Heart left ventricle (tissue), 16 donors: ENCODE data around the gene ERI3. TPM values are rescaled to one million over a fixed set of nuclear protein-coding genes. Genes with fewer than 3 reads are reported as not detected.
A peak's percentile ranks its signal among the peaks of the same experiment; 100 is the strongest.

Experiments
- ATAC-seq, 4 donors: fragments of 200-7000 bp; cut with Tn5 transposase; one replicate each; pipeline ENCODE4 v1.9.1; 2020 to 2022; ENCODE audit warnings: moderate library complexity in 4 of 4, mild to moderate bottlenecking in 3 of 4, moderate number of reproducible peaks in 1 of 4
- DNase-seq, 5 donors: peaks; one replicate each; pipeline ENCODE4 v3.0.0-alpha.2; 2020
- H3K27ac ChIP-seq, 12 donors: fragments of 200-600 bp; sonication (generic) in 4 of 12; one replicate each; pipeline versions ENCODE4 v1.5.0 to v1.8.0; 2016 to 2022; ENCODE audit warnings: mild to moderate bottlenecking in 2 of 12
- H3K27me3 ChIP-seq, 9 donors: fragments of 200-600 bp; sonication (generic) in 2 of 9; one replicate each; pipeline versions ENCODE4 v1.5.1 to v1.8.0; 2016 to 2022; ENCODE audit warnings: mild to moderate bottlenecking in 3 of 9
- H3K36me3 ChIP-seq, 9 donors: fragments of 200-600 bp; sonication (generic) in 2 of 9; one replicate each; pipeline versions ENCODE4 v1.5.0 to v1.8.0; 2018 to 2022; ENCODE audit warnings: mild to moderate bottlenecking in 2 of 9
- H3K4me1 ChIP-seq, 12 donors: fragments of 200-600 bp; sonication (generic) in 4 of 12; one replicate each; pipeline versions ENCODE4 v1.5.0 to v1.8.0; 2016 to 2022; ENCODE audit warnings: mild to moderate bottlenecking in 3 of 12
- H3K4me3 ChIP-seq, 12 donors: fragments of 200-600 bp; sonication (generic) in 4 of 12; one replicate each; pipeline versions ENCODE4 v1.5.0 to v1.8.0; 2017 to 2022; ENCODE audit warnings: mild to moderate bottlenecking in 9 of 12, moderate library complexity in 4 of 12
- H3K9me3 ChIP-seq, 12 donors: fragments of 200-600 bp; sonication (generic) in 4 of 12; one replicate each; pipeline versions ENCODE4 v1.5.0 to v1.8.0; 2016 to 2022; ENCODE audit warnings: mild to moderate bottlenecking in 1 of 12
- POLR2A ChIP-seq, 2 donors: fragments of 450-650 bp; IDR thresholded peaks; one replicate each; pipeline ENCODE4 v1.6.1; 2017; ENCODE audit warnings: antibody characterized with exemption in 2 of 2, mild to moderate bottlenecking in 2 of 2, moderate library complexity in 2 of 2
- WGBS, 4 donors: extraction: QIAGEN DNeasy Blood & Tissue Kit in 2 of 4; methylation state at CpG; one replicate each; pipeline versions ENCODE4 v1.1.5 to v1.1.7; 2013 to 2018; 5-methylcytosine and 5-hydroxymethylcytosine counted together
- intact Hi-C, 10 donors: fragments of 100-400 bp; cut with DNase I; formaldehyde crosslinking; loops; one replicate each; pipeline versions ENCODE4 v1.11.1 to v1.14.2; 2022
- polyA plus RNA-seq, 2 donors: library from polyadenylated mRNA; stranded (reverse); fragments of 200-250 nt; gene quantifications; one replicate each; pipeline ENCODE4 v1.2.3, GENCODE V29; 2013
- total RNA-seq, 9 donors: library from RNA; depleted of rRNA in 2 of 9; stranded (reverse); fragments of >200 nt in 2 of 9; fragmentation: NEBNext Ultra II Directional in 3 of 9; extraction: Animal tissue kit (Norgen Biotek cat#: 25700) in 3 of 9; gene quantifications; one replicate each; pipeline versions ENCODE4 v1.1.0 to v1.2.4, GENCODE V29; 2016 to 2023
- TF ChIP-seq, protein P1 (sequence below), 12 donors: fragments of 200-600 bp; sonication (generic) in 4 of 12; IDR thresholded peaks; one replicate each; pipeline versions ENCODE4 v1.5.0 to v1.8.0; 2018 to 2022; ENCODE audit warnings: antibody characterized with exemption in 12 of 12, mild to moderate bottlenecking in 5 of 12
- donor health status: ischemic (EF 13 %, LVEDD 7.1; RV severe dilation, severe dysfunction).
- donor health status: healthy with polysubstance abuse.
- donor health status: DM: no; HTN: yes; CAD: no.
- donor health status: DM: no; HTN: no; CAD: no.
- donor health status: ischemic (EF 25% LVEDD 6.9; RV normal size, moderate dysfunction).
- donor health status: ischemic (EF 25% LVEDD 5.7; RV mildly dilated, moderate dysfunction).
- donor health status: healthy.
- donor health status: DM: yes; HTN: yes; CAD: no.
- donor health status: ischemic (EF 35%, LVEDD 5.7; RV mildly dilated, moderate dysfunction).
- donor health status: nonischemic (EF 11% LVEDD 7.7; RV severe dilation, severe dysfunction).
- donor health status: DM: yes; HTN: yes; CAD: no.
- donor health status: PGD.
- donor health status: ischemic (EF 29% LVEDD 5.4; RV normal size, mild dysfunction).
- donor health status: nonischemic (EF 23%, LVEDD 6.1; RV moderate dilation, normal function).

Gene ERI3
- total and polyA plus RNA-seq, 11 donors, result 29.8 to 68.9 (median 48.0) TPM

GRCh38 chr1:44250068-44250781, 104.8 kb downstream of the ERI3 start:
- peak in 4 of 5 donors; percentile 59 to 84 (median 66) for DNase-seq
- Histone ChIP-seq H3K27ac (peak overlapping the region in 10 of 12 donors; percentile 38 to 78 (median 60)), H3K27me3 (no peaks in the 10 kb centered on the region), H3K4me1 (peaks cover 0 to 28% (median 11%) of the 10 kb centered on the region in 12 donors), H3K4me3 (peak overlapping the region in 1 of 12 donors; percentile 15), H3K9me3 (no peaks in the 10 kb centered on the region), H3K36me3 (peaks cover 0 to 13% (median 0%) of the 10 kb centered on the region in 9 donors)
- ATAC-seq, result peak; percentile 63 to 86 (median 84)
- intact Hi-C loops, result loop anchor here in 1 of 10 donors (5.0 kb wide), 1 partner anchor 42 kb away; no protein-coding TSS in a partner anchor
- 44 to 71% (median 54%) methylated on average over 33 of the region's 33 CpGs for WGBS, 4 donors
- TF ChIP-seq POLR2A (IDR thresholded peaks at IDR 0.05), result no peak
- TF ChIP-seq, protein P1, sequence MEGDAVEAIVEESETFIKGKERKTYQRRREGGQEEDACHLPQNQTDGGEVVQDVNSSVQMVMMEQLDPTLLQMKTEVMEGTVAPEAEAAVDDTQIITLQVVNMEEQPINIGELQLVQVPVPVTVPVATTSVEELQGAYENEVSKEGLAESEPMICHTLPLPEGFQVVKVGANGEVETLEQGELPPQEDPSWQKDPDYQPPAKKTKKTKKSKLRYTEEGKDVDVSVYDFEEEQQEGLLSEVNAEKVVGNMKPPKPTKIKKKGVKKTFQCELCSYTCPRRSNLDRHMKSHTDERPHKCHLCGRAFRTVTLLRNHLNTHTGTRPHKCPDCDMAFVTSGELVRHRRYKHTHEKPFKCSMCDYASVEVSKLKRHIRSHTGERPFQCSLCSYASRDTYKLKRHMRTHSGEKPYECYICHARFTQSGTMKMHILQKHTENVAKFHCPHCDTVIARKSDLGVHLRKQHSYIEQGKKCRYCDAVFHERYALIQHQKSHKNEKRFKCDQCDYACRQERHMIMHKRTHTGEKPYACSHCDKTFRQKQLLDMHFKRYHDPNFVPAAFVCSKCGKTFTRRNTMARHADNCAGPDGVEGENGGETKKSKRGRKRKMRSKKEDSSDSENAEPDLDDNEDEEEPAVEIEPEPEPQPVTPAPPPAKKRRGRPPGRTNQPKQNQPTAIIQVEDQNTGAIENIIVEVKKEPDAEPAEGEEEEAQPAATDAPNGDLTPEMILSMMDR (IDR thresholded peaks at IDR 0.05), result no peak

GRCh38 chr1:44249543-44249942, 105.5 kb downstream of the ERI3 start:
- DNase-seq, result peak in 3 of 5 donors; percentile 33 to 73 (median 38)
- ATAC-seq, result peak in 3 of 4 donors; percentile 9 to 47 (median 43)
- Histone ChIP-seq H3K27me3 (no peaks in the 10 kb centered on the region), H3K9me3 (no peaks in the 10 kb centered on the region), H3K4me3 (no peak overlapping the region), H3K4me1 (peaks cover 0 to 28% (median 11%) of the 10 kb centered on the region in 12 donors), H3K27ac (peak overlapping the region in 6 of 12 donors; percentile 42 to 73 (median 67)), H3K36me3 (peaks cover 0 to 13% (median 0%) of the 10 kb centered on the region in 9 donors)
- WGBS, 4 donors, result 77 to 82% (median 79%) methylated on average over 7 of the region's 7 CpGs
- TF ChIP-seq, protein P1 (IDR thresholded peaks at IDR 0.05), result no peak
- TF ChIP-seq POLR2A (IDR thresholded peaks at IDR 0.05), result no peak
- intact Hi-C loops, result no loop called here

- Histone ChIP-seq H3K4me3 (no peak overlapping the region), H3K36me3 (peaks cover 0 to 13% (median 0%) of the 10 kb centered on the region in 9 donors), H3K4me1 (peaks cover 0 to 26% (median 11%) of the 10 kb centered on the region in 12 donors), H3K27ac (no peak overlapping the region), H3K27me3 (no peaks in the 10 kb centered on the region), H3K9me3 (no peaks in the 10 kb centered on the region)
- intact Hi-C loops, result no loop called here
- no peak for DNase-seq
- no peak for ATAC-seq
- 96 to 100% (median 97%) methylated on average over 2 of the region's 2 CpGs for WGBS, 4 donors
- TF ChIP-seq, protein P1 (IDR thresholded peaks at IDR 0.05), result no peak
- no peak for TF ChIP-seq POLR2A (IDR thresholded peaks at IDR 0.05)
Observed at GRCh38 chr1:44246806-44247205, 108.3 kb downstream of the ERI3 start.

DNA sequence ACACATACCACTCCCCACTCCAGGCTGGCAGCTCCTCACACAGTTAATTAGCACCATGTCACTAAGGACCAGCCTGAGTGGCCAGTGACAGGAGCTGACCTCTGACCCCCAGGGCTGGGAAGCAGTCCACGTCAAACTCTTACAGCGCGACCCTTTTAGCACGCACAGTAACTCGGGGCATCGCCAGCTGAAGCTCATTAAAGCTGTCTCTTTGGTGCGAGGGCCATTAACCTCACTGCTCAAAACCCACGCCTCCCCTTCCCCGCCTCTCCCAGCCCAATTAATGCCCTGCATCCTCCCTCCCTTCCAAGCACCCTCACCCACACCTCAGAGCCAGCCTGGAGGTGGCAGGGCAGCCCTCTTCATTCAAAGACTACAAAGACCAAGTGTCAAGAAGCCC, 110.1 kb downstream of the ERI3 start:
- no peaks in the 10 kb centered on the region for H3K9me3 ChIP-seq
- intact Hi-C loops, result loop anchor here in 1 of 10 donors (5.0 kb wide), 1 partner anchor 47 kb away; no protein-coding TSS in a partner anchor
- no peak overlapping the region for H3K27ac ChIP-seq
- H3K4me1 ChIP-seq, result peaks cover 0 to 27% (median 13%) of the 10 kb centered on the region in 12 donors
- DNase-seq (no peak), ATAC-seq (no peak)
- TF ChIP-seq, protein P1 (IDR thresholded peaks at IDR 0.05), result no peak
- no peak for TF ChIP-seq POLR2A (IDR thresholded peaks at IDR 0.05)
- H3K4me3 ChIP-seq, result no peak overlapping the region
- H3K36me3 ChIP-seq, result peaks cover 0 to 17% (median 0%) of the 10 kb centered on the region in 9 donors
- H3K27me3 ChIP-seq, result no peaks in the 10 kb centered on the region
- WGBS, 4 donors, result 94 to 96% (median 95%) methylated on average over 9 of the region's 9 CpGs
